Mesenchymal stem cell (in vitro differentiated cells and primary cell): ENCODE data around the gene HDAC4.

Experiments
- DNase-seq: peaks from one replicate; pipeline ENCODE4 v3.0.0-alpha.2; 2013
- H2AFZ ChIP-seq: one replicate; pipeline ENCODE4 v1.6.1; 2013; ENCODE audit warnings: low read depth, mild to moderate bottlenecking, control low read depth, inconsistent platforms, low read length, moderate library complexity
- H2AK5ac ChIP-seq: 2 replicates; pipeline ENCODE4 v1.6.1; 2013; ENCODE audit warnings: low read length, moderate library complexity, mild to moderate bottlenecking, inconsistent platforms; ENCODE audit not compliant: severe bottlenecking
- H2BK120ac ChIP-seq: one replicate; pipeline ENCODE4 v1.6.1; 2013; ENCODE audit warnings: low read depth, mild to moderate bottlenecking, inconsistent platforms, low read length, moderate library complexity
- H2BK12ac ChIP-seq, 2 experiments: one replicate each; pipeline ENCODE4 v1.6.1; 2013; ENCODE audit warnings: inconsistent platforms in 2 of 2, low read length in 2 of 2, mild to moderate bottlenecking in 2 of 2, moderate library complexity in 2 of 2, control low read depth in 1 of 2
- H2BK15ac ChIP-seq: one replicate; pipeline ENCODE4 v1.6.1; 2013; ENCODE audit warnings: mild to moderate bottlenecking, low read depth, inconsistent platforms; ENCODE audit not compliant: poor library complexity, severe bottlenecking
- H2BK5ac ChIP-seq: 2 replicates; pipeline ENCODE4 v1.6.1; 2013; ENCODE audit warnings: low read depth, mild to moderate bottlenecking, low read length, control low read depth, inconsistent platforms; ENCODE audit not compliant: poor library complexity, severe bottlenecking
- H3K14ac ChIP-seq, 2 experiments: one replicate each; pipeline ENCODE4 v1.6.1; 2013; ENCODE audit warnings: inconsistent platforms in 2 of 2, low read length in 2 of 2, control low read depth in 1 of 2, mild to moderate bottlenecking in 1 of 2, moderate library complexity in 1 of 2
- H3K18ac ChIP-seq, 2 experiments: one replicate each; pipeline ENCODE4 v1.6.1; 2013; ENCODE audit warnings: inconsistent platforms in 2 of 2, low read length in 2 of 2, control low read depth in 1 of 2, low read depth in 1 of 2, mild to moderate bottlenecking in 1 of 2
- H3K23ac ChIP-seq, 2 experiments: one replicate each; pipeline ENCODE4 v1.6.1; 2013; ENCODE audit warnings: inconsistent platforms in 2 of 2, low read length in 2 of 2, mild to moderate bottlenecking in 2 of 2, moderate library complexity in 2 of 2, control low read depth in 1 of 2
- H3K27ac ChIP-seq: 2 replicates; pipeline ENCODE4 v1.5.1; 2013; ENCODE audit warnings: mild to moderate bottlenecking, moderate library complexity, low read length, control low read depth, inconsistent platforms; ENCODE audit not compliant: poor library complexity, severe bottlenecking
- H3K27me3 ChIP-seq, 2 experiments: 2 replicates each; pipeline versions ENCODE4 v1.6.1 to v1.7.0; 2013; ENCODE audit warnings: low read length in 2 of 2, mild to moderate bottlenecking in 2 of 2, moderate library complexity in 2 of 2, control low read depth in 1 of 2, inconsistent platforms in 1 of 2; ENCODE audit not compliant: control insufficient read depth in 1 of 2, insufficient read depth in 1 of 2
- H3K36me3 ChIP-seq, 2 experiments: 2 replicates each; pipeline versions ENCODE4 v1.6.1 to v1.7.0; 2013; ENCODE audit warnings: low read length in 2 of 2, control low read depth in 1 of 2, inconsistent platforms in 1 of 2, low read depth in 1 of 2, mild to moderate bottlenecking in 1 of 2; ENCODE audit not compliant: insufficient read depth in 2 of 2, control insufficient read depth in 1 of 2
- H3K4ac ChIP-seq, 2 experiments: one replicate each; pipeline ENCODE4 v1.6.1; 2013; ENCODE audit warnings: inconsistent platforms in 2 of 2, low read length in 2 of 2, mild to moderate bottlenecking in 2 of 2, moderate library complexity in 2 of 2, control low read depth in 1 of 2, low read depth in 1 of 2
- H3K4me1 ChIP-seq: 2 replicates; pipeline ENCODE4 v1.6.1; 2013; ENCODE audit warnings: low read depth, low read length, control low read depth; ENCODE audit not compliant: control insufficient read depth, insufficient read depth
- H3K4me2 ChIP-seq: 2 replicates; pipeline ENCODE4 v1.6.1; 2013; ENCODE audit warnings: low read length, mild to moderate bottlenecking, inconsistent platforms; ENCODE audit not compliant: poor library complexity, severe bottlenecking
- H3K4me3 ChIP-seq, 2 experiments: 2 replicates each; pipeline versions ENCODE4 v1.5.1 to v1.7.0; 2013; ENCODE audit warnings: low read length in 2 of 2, mild to moderate bottlenecking in 2 of 2, control low read depth in 1 of 2, low read depth in 1 of 2; ENCODE audit not compliant: insufficient read depth in 1 of 2
- H3K79me1 ChIP-seq: replicated peaks from 2 replicates; pipeline ENCODE4 v1.6.1; 2013; ENCODE audit warnings: mild to moderate bottlenecking, control low read depth, low read length, inconsistent platforms; ENCODE audit not compliant: poor library complexity, severe bottlenecking
- H3K9ac ChIP-seq: 2 replicates; pipeline ENCODE4 v1.7.0; 2013; ENCODE audit warnings: mild to moderate bottlenecking, low read length, moderate library complexity
- H3K9me3 ChIP-seq: 2 replicates; pipeline ENCODE4 v1.7.0; 2013; ENCODE audit warnings: mild to moderate bottlenecking, low read length; ENCODE audit not compliant: control insufficient read depth
- H4K8ac ChIP-seq: one replicate; pipeline ENCODE4 v1.6.1; 2013; ENCODE audit warnings: inconsistent platforms, mild to moderate bottlenecking, low read length, moderate library complexity
- H4K91ac ChIP-seq: one replicate; pipeline ENCODE4 v1.6.1; 2013; ENCODE audit warnings: mild to moderate bottlenecking, low read length, inconsistent platforms
- WGBS: methylation state at CpG from one replicate; pipeline ENCODE4 v1.1.7; 2013; ENCODE audit warnings: mixed read lengths; 5-methylcytosine and 5-hydroxymethylcytosine counted together

Gene HDAC4

DNA sequence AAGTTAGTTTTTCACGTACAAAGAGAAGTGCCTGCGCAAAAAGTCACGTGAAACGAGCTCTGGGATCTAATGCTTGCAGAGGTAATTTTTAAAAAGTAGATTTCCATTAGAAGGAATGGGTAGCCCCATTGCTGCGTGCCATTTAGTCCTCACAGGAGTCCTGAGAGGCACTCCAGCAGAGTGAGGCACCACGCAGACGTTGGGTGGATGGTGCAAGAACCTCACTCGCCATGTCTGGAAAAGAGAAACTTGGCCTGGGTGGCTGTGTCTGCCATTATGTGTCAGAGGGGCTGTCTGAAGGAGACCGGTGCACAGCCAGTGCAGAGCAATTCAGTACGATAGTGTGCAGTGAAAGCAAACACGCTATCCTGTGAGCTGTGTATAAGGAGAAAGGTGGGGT lies 1.8 kb upstream of the HDAC4 start:
- Histone ChIP-seq H2BK120ac (no peak overlapping the region), H3K4ac (no peak overlapping the region), H2AFZ (no peak overlapping the region), H3K4me1 (peaks cover 13% of the 10 kb centered on the region), H3K79me1 (peaks cover 10% of the 10 kb centered on the region), H3K4me3 (peak overlapping the region in 1 of 2 experiments; percentile 89), H3K27ac (no peak overlapping the region), H3K9ac (peak overlapping the region; percentile 100), H3K4me2 (no peak overlapping the region), H3K23ac (no peak overlapping the region), H4K8ac (no peak overlapping the region), H3K36me3 (peaks cover 0 to 3% of the 10 kb centered on the region in 2 experiments), H3K27me3 (no peaks in the 10 kb centered on the region), H4K91ac (no peak overlapping the region), H3K14ac (no peak overlapping the region), H2BK12ac (no peak overlapping the region), H3K9me3 (no peaks in the 10 kb centered on the region), H3K18ac (no peak overlapping the region), H2BK5ac (no peak overlapping the region), H2BK15ac (no peak overlapping the region), H2AK5ac (no peak overlapping the region)
- no peak for DNase-seq
- over 99% methylated on average over 11 of the region's 11 CpGs for WGBS

DNA sequence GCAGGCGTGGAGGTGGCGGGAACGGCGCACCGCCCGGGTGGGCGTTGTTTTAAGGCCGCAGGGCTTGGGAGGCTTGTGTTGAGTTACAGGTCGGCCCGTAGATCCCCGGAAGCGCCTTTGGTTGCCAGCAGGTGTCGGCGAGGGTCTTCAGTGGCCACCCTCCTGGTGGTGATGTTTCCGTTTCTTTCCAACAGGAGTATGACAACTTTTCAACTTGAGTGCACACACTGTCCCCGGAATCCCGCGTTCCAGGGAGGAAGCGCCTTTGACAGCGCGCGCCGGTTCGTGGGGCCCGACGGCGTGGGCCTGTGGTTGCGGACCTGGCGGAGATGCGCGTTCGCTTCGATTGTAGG lies 1.0 kb upstream of the HDAC4 start:
- Histone ChIP-seq H3K79me1 (peaks cover 18% of the 10 kb centered on the region), H4K8ac (peak overlapping the region; percentile 99), H3K14ac (peak overlapping the region; percentile 77 to 95), H3K23ac (peak overlapping the region in 1 of 2 experiments; percentile 9), H2BK5ac (peak overlapping the region; percentile 77), H3K4me3 (peak overlapping the region; percentile 89), H3K18ac (peak overlapping the region; percentile 98 to 100), H2AFZ (peak overlapping the region; percentile 98), H3K4me2 (peak overlapping the region; percentile 61), H2BK15ac (peak overlapping the region; percentile 40), H2BK120ac (peak overlapping the region; percentile 27), H3K27ac (no peak overlapping the region), H2BK12ac (peak overlapping the region in 1 of 2 experiments; percentile 14), H4K91ac (peak overlapping the region; percentile 98), H3K36me3 (peaks cover 0 to 8% of the 10 kb centered on the region in 2 experiments), H3K27me3 (no peaks in the 10 kb centered on the region), H3K4ac (peak overlapping the region; percentile 71 to 97), H3K4me1 (peaks cover 18% of the 10 kb centered on the region), H3K9me3 (no peaks in the 10 kb centered on the region), H2AK5ac (no peak overlapping the region), H3K9ac (peak overlapping the region; percentile 100)
- DNase-seq = no peak
- 6% methylated on average over 33 of the region's 33 CpGs for WGBS

DNA sequence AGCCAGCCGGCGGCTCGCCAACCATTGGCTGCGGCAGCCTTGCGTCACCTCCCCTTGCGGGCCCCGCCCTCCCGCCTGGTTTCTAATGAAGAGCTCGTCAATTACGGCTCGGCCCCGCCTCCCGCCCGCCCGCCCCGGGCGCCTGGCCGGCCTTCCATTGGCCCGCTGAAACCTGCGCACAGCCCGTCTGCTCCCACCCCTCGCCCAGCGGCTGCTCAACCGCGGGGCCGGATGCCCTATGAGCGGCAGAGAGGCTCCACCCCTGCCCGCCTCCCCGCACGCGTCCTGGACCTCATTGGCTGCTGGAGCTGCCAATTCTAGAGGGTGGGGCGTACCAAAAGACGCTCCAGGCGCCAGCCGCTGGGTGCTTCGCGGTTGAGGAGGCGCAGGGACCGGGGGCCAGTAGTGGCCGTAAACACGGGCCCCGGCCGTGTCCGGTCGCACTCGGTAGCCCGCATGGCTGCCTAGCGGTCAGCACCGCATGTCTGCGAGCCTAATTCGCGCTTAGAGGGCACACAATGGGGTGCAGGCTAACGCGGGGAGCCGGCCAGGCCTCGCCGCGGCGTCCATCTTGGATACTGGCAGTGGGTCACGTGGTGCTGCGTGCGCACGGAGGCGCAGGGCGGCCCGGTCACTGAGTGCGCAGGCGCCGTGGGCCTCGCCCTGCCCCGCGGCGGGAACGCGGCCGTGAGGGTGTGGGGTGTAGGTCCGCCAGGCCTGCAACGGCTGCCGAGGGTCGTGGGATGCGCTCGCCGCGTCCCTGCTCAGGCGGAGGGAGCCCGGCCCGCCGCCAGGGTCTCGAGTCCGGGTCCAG lies 454 bp upstream of the HDAC4 start:
- under 1% methylated on average over 71 of the region's 90 CpGs for WGBS
- H3K4me2 ChIP-seq = peak overlapping the region; percentile 61
- DNase-seq = peak; percentile 99

DNA sequence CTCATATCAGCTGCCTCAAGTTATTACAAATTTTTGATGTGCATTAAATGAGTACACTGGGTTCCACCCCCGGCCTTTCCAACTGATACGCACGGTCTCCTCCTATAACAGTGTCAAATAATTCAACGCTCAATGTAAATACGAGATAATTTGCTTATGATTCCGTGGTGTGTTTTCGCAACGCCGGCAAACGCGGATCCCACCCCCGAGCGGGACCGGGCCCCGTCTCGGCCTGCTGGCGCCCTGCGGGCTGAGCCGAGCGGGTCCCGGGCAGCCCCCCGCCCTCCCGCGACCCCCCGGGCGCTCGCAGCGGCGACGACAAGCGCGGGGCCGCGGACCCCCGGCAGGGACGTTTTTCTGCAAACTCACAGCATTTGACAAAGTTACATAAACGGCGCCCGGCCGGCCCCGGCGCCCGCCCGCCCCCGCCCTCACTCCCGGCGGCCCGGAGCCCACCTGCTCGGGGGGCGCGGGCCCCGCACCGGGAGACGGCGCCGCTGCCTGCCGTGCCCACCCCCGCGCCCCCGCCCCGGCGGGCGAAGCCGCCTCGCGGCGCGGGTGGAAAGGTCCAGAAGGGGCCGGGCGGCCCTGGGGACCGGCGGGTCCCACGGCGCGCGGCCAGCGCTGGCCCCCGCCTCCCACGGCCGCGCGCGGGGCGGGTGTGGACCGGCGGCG lies 762 bp downstream of the HDAC4 start:
- H3K9ac ChIP-seq = peak overlapping the region; percentile 84
- peaks cover 18% of the 10 kb centered on the region for H3K4me1 ChIP-seq
- no peak overlapping the region for H4K91ac ChIP-seq
- WGBS = under 1% methylated on average over 25 of the region's 87 CpGs
- peak overlapping the region; percentile 73 for H2BK120ac ChIP-seq
- H2BK12ac ChIP-seq = no peak overlapping the region
- H3K18ac ChIP-seq = peak overlapping the region; percentile 34 to 54
- no peak overlapping the region for H2BK15ac ChIP-seq
- H3K14ac ChIP-seq = no peak overlapping the region
- peak overlapping the region; percentile 90 for H3K4me2 ChIP-seq
- no peak overlapping the region for H2AFZ ChIP-seq
- H3K9me3 ChIP-seq = no peaks in the 10 kb centered on the region
- H2BK5ac ChIP-seq = no peak overlapping the region
- no peak overlapping the region for H2AK5ac ChIP-seq
- peaks cover 23% of the 10 kb centered on the region for H3K79me1 ChIP-seq
- peak; percentile 56 for DNase-seq
- no peak overlapping the region for H3K27ac ChIP-seq
- H3K4me3 ChIP-seq = peak overlapping the region; percentile 72 to 78
- no peak overlapping the region for H3K4ac ChIP-seq
- H3K23ac ChIP-seq = no peak overlapping the region
- H3K36me3 ChIP-seq = peaks cover 0 to 8% of the 10 kb centered on the region in 2 experiments
- H4K8ac ChIP-seq = no peak overlapping the region
- no peaks in the 10 kb centered on the region for H3K27me3 ChIP-seq

More for the DNA sequence above, 454 bp upstream of the HDAC4 start:
- Histone ChIP-seq H3K4me1 (peaks cover 18% of the 10 kb centered on the region), H2AK5ac (no peak overlapping the region), H2BK120ac (peak overlapping the region; percentile 86), H2BK12ac (peak overlapping the region; percentile 14 to 81), H4K8ac (peak overlapping the region; percentile 99), H3K9ac (peak overlapping the region; percentile 100), H3K23ac (peak overlapping the region in 1 of 2 experiments; percentile 81), H3K4ac (peak overlapping the region; percentile 99 to 100), H4K91ac (peak overlapping the region; percentile 100), H2BK15ac (peak overlapping the region; percentile 96), H3K18ac (peak overlapping the region; percentile 99 to 100), H3K4me3 (peak overlapping the region; percentile 89), H2AFZ (peak overlapping the region; percentile 98), H3K27ac (peak overlapping the region; percentile 97), H2BK5ac (peak overlapping the region; percentile 99), H3K36me3 (peaks cover 0 to 8% of the 10 kb centered on the region in 2 experiments), H3K14ac (peak overlapping the region; percentile 77 to 99), H3K79me1 (peaks cover 21% of the 10 kb centered on the region), H3K9me3 (no peaks in the 10 kb centered on the region), H3K27me3 (no peaks in the 10 kb centered on the region)
